ENCODE measurements around the gene CLDN6.

GRCh38 chr16:3015865-3016521, 2.0 kb downstream of the CLDN6 start:
- TF ChIP-seq, protein P1, sequence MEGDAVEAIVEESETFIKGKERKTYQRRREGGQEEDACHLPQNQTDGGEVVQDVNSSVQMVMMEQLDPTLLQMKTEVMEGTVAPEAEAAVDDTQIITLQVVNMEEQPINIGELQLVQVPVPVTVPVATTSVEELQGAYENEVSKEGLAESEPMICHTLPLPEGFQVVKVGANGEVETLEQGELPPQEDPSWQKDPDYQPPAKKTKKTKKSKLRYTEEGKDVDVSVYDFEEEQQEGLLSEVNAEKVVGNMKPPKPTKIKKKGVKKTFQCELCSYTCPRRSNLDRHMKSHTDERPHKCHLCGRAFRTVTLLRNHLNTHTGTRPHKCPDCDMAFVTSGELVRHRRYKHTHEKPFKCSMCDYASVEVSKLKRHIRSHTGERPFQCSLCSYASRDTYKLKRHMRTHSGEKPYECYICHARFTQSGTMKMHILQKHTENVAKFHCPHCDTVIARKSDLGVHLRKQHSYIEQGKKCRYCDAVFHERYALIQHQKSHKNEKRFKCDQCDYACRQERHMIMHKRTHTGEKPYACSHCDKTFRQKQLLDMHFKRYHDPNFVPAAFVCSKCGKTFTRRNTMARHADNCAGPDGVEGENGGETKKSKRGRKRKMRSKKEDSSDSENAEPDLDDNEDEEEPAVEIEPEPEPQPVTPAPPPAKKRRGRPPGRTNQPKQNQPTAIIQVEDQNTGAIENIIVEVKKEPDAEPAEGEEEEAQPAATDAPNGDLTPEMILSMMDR (IDR thresholded peaks at IDR 0.05 in 2 of 3, conservative IDR thresholded peaks at IDR 0.05 in 1 of 3; ENCODE audit: borderline replicate concordance in 1 of 3, insufficient read depth in 1 of 3, low read depth in 2 of 3, low read length in 2 of 3), result no peak
- TF ChIP-seq, protein P2, sequence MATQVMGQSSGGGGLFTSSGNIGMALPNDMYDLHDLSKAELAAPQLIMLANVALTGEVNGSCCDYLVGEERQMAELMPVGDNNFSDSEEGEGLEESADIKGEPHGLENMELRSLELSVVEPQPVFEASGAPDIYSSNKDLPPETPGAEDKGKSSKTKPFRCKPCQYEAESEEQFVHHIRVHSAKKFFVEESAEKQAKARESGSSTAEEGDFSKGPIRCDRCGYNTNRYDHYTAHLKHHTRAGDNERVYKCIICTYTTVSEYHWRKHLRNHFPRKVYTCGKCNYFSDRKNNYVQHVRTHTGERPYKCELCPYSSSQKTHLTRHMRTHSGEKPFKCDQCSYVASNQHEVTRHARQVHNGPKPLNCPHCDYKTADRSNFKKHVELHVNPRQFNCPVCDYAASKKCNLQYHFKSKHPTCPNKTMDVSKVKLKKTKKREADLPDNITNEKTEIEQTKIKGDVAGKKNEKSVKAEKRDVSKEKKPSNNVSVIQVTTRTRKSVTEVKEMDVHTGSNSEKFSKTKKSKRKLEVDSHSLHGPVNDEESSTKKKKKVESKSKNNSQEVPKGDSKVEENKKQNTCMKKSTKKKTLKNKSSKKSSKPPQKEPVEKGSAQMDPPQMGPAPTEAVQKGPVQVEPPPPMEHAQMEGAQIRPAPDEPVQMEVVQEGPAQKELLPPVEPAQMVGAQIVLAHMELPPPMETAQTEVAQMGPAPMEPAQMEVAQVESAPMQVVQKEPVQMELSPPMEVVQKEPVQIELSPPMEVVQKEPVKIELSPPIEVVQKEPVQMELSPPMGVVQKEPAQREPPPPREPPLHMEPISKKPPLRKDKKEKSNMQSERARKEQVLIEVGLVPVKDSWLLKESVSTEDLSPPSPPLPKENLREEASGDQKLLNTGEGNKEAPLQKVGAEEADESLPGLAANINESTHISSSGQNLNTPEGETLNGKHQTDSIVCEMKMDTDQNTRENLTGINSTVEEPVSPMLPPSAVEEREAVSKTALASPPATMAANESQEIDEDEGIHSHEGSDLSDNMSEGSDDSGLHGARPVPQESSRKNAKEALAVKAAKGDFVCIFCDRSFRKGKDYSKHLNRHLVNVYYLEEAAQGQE (IDR thresholded peaks at IDR 0.05; ENCODE audit: low read depth), result no peak
- TF ChIP-seq POLR2AphosphoS5 (IDR thresholded peaks at IDR 0.05; ENCODE audit: low read depth, low read length) (no peak), JUND (IDR thresholded peaks at IDR 0.05) (no peak), YY1 (IDR thresholded peaks at IDR 0.05; ENCODE audit: extremely low read depth, insufficient replicate concordance, low read depth, low read length) (no peak), RAD21 (IDR thresholded peaks at IDR 0.05; ENCODE audit: low read depth) (no peak), EGR1 (IDR thresholded peaks at IDR 0.05; ENCODE audit: low read depth) (no peak), ZFX (IDR thresholded peaks at IDR 0.05) (no peak), POLR2A (IDR thresholded peaks at IDR 0.05; ENCODE audit: borderline replicate concordance, extremely low read depth, insufficient read depth, insufficient read length) (no peak), FOSL1 (IDR thresholded peaks at IDR 0.05; ENCODE audit: low read depth) (no peak)
- TF ChIP-seq, protein P3, sequence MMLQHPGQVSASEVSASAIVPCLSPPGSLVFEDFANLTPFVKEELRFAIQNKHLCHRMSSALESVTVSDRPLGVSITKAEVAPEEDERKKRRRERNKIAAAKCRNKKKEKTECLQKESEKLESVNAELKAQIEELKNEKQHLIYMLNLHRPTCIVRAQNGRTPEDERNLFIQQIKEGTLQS (IDR thresholded peaks at IDR 0.05), result no peak

All from HCT116 (cell line).